ENCODE data around the gene PLD3.
"Not testable (repeated sequence)": the region's sequence is repeated elsewhere in the genome, so short reads cannot be mapped to it uniquely, and the experiment has no call there.

PLD3 gene

GRCh38 chr19:40331052-40331451 is 17.4 kb upstream of the PLD3 start:
- Histone ChIP-seq H3K4me3 (ENCODE audit: severe bottlenecking) (no peak overlapping the region), H3K27me3 (ENCODE audit: insufficient read depth, poor library complexity, severe bottlenecking) (no peaks in the 10 kb centered on the region), H3K36me3 (ENCODE audit: low read depth) (peaks cover 63% of the 10 kb centered on the region), H3K4me1 (ENCODE audit: insufficient read depth, poor library complexity, severe bottlenecking) (no peaks in the 10 kb centered on the region), H3K27ac (ENCODE audit: poor library complexity, severe bottlenecking) (no peak overlapping the region), H3K9me3 (ENCODE audit: severe bottlenecking) (no peaks in the 10 kb centered on the region)
- TF ChIP-seq CTCF (IDR thresholded peaks at IDR 0.05; ENCODE audit: poor library complexity, severe bottlenecking), result no peak
- DNase-seq (ENCODE audit: low spot score) (no peak), ATAC-seq (ENCODE audit: low read depth) (peak; percentile 73)

- peaks cover 60% of the 10 kb centered on the region for H3K36me3 ChIP-seq (ENCODE audit: low read depth)
Observed at GRCh38 chr19:40332669-40333068, 15.8 kb upstream of the PLD3 start.

DNA sequence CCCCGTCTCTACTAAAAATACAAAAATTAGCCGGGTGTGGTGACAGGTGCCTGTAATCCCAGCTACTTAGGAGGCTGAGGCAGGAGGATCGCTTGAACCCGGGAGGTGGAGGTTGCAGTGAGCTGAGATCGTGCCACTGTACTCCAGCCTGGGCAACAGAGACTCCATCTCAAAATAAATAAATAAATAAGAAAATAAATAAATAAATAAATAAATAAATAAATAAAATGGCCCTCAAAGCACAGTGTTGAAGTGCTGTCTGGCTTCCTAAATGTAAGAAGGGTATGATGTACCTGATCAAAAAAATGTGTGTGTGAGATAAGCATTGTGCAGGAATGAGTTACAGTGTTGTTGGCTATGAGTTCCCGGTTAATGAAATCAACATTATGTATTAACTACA is 15.4 kb upstream of the PLD3 start:
- H3K9me3 ChIP-seq (ENCODE audit: severe bottlenecking); H3K4me3 ChIP-seq (ENCODE audit: severe bottlenecking); H3K27ac ChIP-seq (ENCODE audit: poor library complexity, severe bottlenecking); DNase-seq (ENCODE audit: low spot score); H3K27me3 ChIP-seq (ENCODE audit: insufficient read depth, poor library complexity, severe bottlenecking); ATAC-seq (ENCODE audit: low read depth); H3K4me1 ChIP-seq (ENCODE audit: insufficient read depth, poor library complexity, severe bottlenecking): not testable (repeated sequence)
- H3K36me3 ChIP-seq (ENCODE audit: low read depth), result peaks cover 60% of the 10 kb centered on the region

More at GRCh38 chr19:40332669-40333068, 15.8 kb upstream of the PLD3 start:
- no peak for DNase-seq (ENCODE audit: low spot score)
- Histone ChIP-seq H3K27me3 (ENCODE audit: insufficient read depth, poor library complexity, severe bottlenecking) (no peaks in the 10 kb centered on the region), H3K4me1 (ENCODE audit: insufficient read depth, poor library complexity, severe bottlenecking) (no peaks in the 10 kb centered on the region), H3K27ac (ENCODE audit: poor library complexity, severe bottlenecking) (no peak overlapping the region), H3K4me3 (ENCODE audit: severe bottlenecking) (no peak overlapping the region), H3K9me3 (ENCODE audit: severe bottlenecking) (no peaks in the 10 kb centered on the region)
- no peak for ATAC-seq (ENCODE audit: low read depth)
- TF ChIP-seq CTCF (IDR thresholded peaks at IDR 0.05; ENCODE audit: poor library complexity, severe bottlenecking), result no peak

DNA sequence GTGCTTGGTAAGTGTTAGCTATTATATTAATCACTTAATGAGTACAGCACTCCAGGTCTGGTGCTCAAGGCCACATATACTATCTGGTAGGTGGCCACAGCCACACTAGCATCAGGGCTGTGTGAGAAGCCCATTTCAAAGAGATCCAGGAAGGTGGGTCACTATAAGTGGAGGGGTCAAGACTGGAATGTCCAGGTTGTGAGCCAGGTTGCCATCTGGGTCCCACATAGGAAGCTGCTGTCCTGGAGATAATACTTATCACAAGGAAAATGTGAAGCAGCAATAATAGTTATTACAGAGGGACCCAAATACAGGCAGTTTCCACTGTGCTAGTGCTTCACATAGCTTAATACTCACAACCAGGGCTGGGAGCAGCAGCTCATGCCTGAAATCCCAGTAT is 13.4 kb upstream of the PLD3 start:
- no peak for DNase-seq (ENCODE audit: low spot score)
- no peak overlapping the region for H3K27ac ChIP-seq (ENCODE audit: poor library complexity, severe bottlenecking)
- TF ChIP-seq CTCF (IDR thresholded peaks at IDR 0.05; ENCODE audit: poor library complexity, severe bottlenecking), result no peak
- no peaks in the 10 kb centered on the region for H3K4me1 ChIP-seq (ENCODE audit: insufficient read depth, poor library complexity, severe bottlenecking)
- ATAC-seq (ENCODE audit: low read depth), result no peak
- no peak overlapping the region for H3K4me3 ChIP-seq (ENCODE audit: severe bottlenecking)
- H3K36me3 ChIP-seq (ENCODE audit: low read depth), result peaks cover 63% of the 10 kb centered on the region
- no peaks in the 10 kb centered on the region for H3K27me3 ChIP-seq (ENCODE audit: insufficient read depth, poor library complexity, severe bottlenecking)
- no peaks in the 10 kb centered on the region for H3K9me3 ChIP-seq (ENCODE audit: severe bottlenecking)

GRCh38 chr19:40335855-40336600 is 12.5 kb upstream of the PLD3 start:
- H3K9me3 ChIP-seq (ENCODE audit: severe bottlenecking), result no peaks in the 10 kb centered on the region
- no peaks in the 10 kb centered on the region for H3K27me3 ChIP-seq (ENCODE audit: insufficient read depth, poor library complexity, severe bottlenecking)
- ATAC-seq (ENCODE audit: low read depth) (no peak), DNase-seq (ENCODE audit: low spot score) (no peak)
- no peak for TF ChIP-seq CTCF (IDR thresholded peaks at IDR 0.05; ENCODE audit: poor library complexity, severe bottlenecking)
- H3K36me3 ChIP-seq (ENCODE audit: low read depth), result peaks cover 57% of the 10 kb centered on the region
- no peaks in the 10 kb centered on the region for H3K4me1 ChIP-seq (ENCODE audit: insufficient read depth, poor library complexity, severe bottlenecking)
- H3K27ac ChIP-seq (ENCODE audit: poor library complexity, severe bottlenecking), result no peak overlapping the region
- no peak overlapping the region for H3K4me3 ChIP-seq (ENCODE audit: severe bottlenecking)
